Fibroblast of peridontal ligament (primary cell): ENCODE data around the gene MYOCOS.
"Not testable (repeated sequence)": the region's sequence is repeated elsewhere in the genome, so short reads cannot be mapped to it uniquely, and the experiment has no call there.

Experiments
- DNase-seq: peaks from one replicate; pipeline ENCODE4 v3.0.0-alpha.2; 2010; ENCODE audit errors: extremely low read depth

The MYOCOS gene

DNA sequence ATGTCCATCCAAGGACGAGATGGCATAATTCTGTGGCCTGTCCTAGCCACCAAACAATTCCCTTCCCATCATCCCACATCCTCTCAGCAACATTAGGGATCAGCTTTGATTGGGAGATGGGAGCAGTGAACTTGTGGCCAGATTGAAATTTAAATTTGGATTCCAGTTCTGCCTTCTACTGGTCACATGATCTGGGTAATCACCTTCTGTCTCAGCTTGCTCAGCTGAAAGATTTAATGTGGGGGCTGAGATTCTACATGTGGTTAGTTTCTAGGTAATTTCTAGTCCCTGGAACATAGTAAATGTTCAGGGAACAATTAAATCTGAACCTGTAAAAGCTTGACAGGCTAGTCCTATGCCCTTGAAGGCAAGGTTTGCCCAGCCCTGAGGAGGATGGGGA lies 3.2 kb downstream of the MYOCOS start:
- DNase-seq: no peak

DNA sequence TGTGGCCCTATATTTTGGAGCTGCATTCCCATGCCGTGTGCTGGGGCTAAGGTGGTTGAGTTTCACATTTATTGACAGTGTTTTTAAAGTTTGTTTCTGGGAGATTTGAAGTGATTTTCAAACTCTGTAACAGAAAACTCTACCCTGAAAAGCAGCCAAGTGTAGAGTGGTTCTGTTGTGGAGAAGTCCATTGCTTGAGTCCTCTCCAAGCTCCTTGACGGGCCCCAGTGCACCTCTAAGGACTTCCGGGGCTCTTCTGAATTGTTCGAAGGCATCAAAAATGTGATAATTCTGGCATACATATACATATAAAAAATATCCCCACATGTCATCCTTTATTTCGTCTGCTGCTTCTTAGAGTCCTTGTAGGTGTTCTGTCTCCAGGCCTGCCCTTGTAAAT lies 5.0 kb downstream of the MYOCOS start:
- no peak for DNase-seq

DNA sequence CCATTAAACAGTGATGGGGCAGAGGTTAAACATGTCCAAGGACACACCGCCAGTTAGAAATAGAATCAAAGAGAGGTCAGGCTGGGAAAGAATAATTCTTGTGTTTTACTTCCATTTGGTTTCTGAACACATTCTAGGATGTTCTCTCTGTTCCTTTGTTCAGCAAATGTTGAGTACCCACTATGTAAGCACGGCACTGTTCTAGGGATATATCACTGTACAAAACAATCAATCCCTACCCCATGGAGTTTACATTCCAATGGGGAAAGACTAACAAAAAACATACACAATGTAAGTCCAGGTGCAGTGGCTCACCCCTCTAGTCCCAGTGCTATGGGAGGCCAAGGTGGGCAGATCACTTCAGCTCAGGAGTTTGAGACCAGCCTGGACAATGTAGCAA lies 6.2 kb downstream of the MYOCOS start:
- DNase-seq: no peak

DNA sequence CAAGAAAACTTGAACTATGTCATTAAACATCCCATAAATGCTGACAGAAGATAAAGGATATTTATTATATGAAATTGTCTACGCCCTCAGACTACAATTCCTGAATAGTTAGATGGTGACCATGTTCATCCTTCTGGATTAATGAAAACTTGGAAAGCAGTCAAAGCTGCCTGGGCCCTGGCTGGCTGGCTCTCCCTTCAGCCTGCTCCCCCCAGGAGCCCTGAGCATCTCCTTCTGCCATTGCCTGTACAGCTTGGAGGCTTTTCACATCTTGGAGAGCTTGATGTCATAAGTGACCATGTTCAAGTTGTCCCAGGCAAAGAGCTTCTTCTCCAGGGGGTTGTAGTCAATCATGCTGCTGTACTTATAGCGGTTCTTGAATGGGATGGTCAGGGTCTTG lies 13.6 kb downstream of the MYOCOS start:
- DNase-seq: no peak

DNA sequence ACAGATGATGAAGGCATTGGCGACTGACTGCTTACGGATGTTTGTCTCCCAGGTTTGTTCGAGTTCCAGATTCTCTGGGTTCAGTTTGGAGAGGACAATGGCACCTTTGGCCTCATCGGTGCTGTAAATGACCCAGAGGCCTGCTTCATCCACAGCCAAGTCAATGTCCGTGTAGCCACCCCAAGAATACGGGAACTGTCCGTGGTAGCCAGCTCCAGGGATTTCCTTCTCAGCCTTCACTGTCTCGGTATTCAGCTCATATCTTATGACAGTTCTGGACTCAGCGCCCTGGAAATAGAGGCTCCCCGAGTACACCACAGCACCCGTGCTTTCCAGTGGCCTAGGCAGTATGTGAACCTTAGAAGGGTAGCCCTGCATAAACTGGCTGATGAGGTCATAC lies 14.1 kb downstream of the MYOCOS start:
- no peak for DNase-seq

DNA sequence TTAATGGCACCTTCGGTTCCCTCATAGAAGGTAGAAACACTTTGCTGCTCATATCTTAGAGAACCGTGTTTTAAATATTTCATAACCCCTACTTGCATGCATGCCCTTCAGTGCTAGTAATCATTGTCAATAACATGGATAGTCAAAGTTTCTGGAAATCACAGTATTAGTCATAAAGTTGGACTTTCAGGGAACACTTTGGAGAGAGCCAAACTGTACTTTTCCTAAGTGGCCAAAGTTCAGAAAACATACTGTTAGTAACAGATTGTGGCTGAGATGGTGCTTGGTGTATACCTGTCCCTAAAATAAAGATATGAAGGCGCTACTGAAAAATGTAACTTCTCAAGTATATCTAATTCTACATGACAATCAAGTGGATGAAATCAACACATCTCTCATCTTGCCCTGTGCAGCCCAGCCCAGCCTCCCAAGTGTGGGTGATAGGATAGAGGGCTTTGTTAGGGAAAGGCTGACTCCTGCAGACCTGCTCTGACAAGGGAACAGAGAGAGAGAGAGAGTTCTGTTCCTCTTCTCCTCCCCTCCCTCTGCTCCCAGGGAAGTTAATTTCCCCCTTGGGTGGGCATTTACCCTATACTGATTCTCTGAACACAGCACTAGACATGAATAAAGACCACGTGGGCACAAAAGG lies 16.0 kb downstream of the MYOCOS start:
- DNase-seq: no peak

DNA sequence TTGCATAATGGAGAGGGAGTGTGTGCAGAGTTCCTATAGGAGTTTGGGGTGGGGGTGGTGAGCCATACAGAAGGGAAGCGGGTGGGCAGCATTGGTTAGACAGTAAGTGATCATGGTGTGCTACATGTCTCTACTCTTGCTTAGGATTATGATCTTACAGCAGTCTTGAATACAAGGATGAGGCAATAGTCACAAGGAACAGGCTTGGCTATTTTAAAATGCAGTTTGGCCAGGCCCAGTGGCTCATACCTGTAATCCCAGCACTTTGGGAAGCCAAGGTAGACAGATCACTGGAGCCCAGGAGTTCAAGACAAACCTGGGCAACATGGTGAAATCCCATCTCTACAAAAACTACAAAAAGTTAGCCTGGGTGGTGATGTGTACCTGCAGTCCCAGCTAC lies 18.2 kb downstream of the MYOCOS start:
- DNase-seq: no peak

DNA sequence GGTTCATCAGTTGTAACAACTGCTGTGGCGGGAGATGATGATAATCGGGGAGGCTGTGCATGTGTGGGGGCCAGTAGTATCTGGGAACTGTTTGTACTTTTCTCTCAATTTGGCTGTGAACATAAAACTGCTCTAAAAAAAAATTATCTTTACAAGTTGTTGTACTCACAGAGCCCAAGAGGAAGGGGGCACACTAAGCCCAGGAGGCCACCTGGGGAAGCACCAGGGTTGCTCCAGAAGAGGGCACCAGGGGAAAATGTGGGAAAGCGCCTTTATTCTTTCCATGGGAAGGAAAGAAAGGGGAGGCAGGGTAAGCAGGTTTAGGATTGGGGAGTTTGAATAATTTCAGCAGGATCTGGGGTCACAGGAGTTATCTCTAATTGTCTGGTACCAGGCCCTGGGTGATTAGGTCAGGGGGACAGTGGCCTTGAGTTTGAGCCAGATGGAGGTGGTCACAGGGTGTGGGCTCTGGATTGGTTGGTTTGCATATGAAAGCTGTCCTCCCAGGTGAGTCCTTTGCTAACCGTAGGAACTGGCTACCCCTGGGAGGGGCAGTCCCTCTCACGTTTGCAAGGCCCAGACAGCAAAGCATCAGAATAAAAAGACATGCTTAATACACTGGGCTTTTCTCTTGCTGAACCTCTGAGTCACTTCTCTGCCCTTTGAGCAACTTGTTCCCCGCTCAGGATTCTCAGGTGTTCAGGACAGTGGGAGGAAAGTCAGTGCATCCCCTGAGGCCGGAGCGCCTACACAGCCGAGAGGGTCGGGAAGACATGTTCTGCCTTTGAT lies 19.2 kb downstream of the MYOCOS start:
- no peak for DNase-seq

DNA sequence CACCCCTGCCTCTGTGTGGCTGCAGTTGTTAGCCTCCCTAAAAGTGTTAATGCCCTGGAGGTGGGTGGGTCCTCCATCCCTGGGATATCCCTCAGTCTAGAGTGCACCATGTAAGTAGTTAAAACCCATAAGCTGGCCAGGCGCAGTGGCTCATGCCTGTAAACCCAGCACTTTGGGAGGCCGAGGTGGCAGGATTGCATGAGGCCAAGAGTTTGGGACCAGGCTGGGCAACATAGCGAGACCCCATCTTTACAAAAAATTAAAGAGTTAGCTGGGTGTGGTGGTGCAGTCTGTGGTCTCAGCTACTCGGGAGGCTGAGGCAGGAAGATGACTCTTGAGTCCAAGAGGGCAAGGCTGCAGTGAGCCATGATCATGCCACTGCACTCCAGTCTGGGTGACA lies 20.2 kb downstream of the MYOCOS start:
- no peak for DNase-seq

DNA sequence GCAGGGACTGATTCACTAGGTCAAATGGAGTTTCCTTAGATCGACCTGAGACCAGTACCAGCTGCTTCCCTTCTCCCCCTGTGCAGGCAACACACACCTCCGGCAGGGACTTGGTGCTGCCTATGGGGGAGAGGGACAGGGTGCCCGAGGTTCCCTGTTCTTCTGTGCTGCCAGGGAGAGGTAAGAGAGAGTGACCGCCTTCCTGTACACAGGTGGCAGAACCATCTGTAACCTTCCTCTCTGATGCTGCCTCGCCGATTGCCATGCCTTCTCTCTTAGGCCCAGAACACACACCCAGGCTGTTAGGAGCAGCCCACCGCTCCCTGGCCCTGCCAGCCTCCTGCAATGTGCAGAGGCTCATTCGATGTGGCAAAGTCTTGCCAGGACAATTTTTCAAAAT lies 21.1 kb downstream of the MYOCOS start:
- no peak for DNase-seq

DNA sequence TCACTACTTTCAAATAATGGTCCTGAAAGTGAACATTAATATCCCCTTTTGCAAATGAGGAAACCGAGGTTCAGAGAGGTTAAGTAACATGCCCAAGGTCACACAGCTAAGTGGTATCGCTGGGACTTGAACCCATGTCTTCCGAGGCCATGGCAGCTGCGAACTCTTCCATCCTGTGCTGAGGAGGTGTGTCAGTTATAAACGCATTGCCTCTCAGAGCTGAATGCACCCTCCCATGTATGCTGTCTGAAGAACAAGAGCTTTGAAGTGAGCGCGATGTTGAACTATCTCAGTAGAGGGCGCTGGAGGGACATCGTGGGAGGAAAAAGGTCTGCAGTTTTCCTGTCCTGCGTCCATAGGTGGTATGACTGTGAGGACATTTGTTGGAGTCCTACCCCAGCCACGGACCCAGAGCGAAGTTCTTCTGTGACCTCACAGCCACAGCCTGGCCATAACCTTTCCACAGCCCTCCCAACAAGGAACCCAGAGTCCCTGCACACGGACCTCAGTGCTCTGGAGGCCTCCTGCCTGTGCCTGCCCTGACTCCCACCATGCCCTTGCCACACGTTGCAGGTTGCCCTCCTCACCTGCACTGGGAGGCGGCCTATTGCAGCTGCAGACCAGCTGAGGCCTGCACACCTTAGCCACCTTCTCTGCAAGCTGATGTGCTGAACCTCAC lies 22.9 kb downstream of the MYOCOS start:
- peak; percentile 86 for DNase-seq

DNA sequence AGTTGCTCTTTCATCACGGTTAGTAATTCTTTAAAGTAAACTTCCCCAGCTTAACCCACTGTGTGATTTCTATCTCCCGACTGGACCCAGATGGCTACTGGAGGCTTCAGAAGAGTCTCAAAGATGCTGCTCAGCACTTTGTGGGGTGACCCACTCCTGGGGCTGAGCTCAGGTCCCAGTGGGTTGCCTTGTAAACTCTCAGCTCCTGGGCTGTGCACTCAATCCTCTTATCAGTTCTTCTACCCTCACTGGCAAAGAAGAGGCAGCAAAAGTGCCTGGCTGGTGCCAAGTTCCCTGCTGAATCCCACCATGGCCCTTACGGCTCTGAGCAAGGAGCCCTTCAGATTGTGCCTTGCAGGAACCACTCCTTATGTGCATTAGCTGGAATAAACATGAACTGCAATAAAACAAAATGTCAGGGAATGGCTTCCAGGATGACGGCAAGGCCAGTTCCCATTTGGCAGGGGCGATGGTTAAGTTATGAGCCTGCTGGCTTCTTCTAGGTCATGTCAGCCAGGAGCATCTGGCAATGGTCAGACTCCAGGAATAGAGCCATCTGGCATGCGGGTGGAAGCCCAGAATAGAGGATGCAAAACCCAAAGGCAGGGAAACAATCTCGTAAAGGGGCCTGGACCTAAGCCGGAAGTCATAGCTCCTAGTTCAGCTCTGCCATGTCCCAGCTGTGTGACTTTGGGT lies 23.7 kb downstream of the MYOCOS start:
- peak; percentile 84 for DNase-seq

DNA sequence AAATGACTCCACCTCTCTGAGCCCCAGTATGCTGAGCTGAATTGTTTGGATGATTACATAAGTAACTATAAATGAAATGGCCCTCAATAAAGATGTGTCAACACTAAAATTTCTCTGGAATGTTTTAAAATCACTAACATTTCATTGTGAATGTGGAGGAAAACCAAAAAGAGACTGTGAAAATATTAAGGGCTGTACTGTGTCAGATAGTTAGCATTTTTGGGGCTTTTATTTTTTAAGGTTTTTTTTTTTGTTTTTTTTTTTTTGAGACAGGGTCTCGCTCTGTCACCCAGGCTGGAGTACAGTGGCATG lies 24.2 kb downstream of the MYOCOS start:
- no peak for DNase-seq

DNA sequence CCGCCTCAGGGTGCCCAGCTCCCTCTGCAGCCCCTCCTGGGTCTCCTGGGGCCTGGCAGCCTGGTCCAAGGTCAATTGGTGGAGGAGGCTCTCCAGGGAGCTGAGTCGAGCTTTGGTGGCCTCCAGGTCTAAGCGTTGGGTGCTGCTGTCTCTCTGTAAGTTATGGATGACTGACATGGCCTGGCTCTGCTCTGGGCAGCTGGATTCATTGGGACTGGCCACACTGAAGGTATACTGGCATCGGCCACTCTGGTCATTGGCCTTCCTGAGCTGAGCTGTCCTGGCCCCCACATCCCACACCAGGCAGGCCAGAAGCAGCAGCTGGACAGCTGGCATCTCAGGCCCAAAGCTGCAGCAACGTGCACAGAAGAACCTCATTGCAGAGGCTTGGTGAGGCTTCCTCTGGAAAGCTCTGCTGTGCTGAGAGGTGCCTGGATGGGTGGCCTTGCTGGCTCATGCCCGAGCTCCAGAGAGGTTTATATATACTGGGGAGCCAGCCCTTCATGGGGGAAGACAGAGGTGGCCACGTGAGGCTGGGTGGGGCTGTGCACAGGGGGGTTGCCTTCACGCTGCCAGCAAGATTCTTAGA lies 30.3 kb downstream of the MYOCOS start, which contains the start of gene MYOC:
Gene MYOC (minus strand): TSS at position 455 of the 589 bp plus-strand sequence. CDS start 77 bp downstream, at position 378.
- DNase-seq: no peak

DNA sequence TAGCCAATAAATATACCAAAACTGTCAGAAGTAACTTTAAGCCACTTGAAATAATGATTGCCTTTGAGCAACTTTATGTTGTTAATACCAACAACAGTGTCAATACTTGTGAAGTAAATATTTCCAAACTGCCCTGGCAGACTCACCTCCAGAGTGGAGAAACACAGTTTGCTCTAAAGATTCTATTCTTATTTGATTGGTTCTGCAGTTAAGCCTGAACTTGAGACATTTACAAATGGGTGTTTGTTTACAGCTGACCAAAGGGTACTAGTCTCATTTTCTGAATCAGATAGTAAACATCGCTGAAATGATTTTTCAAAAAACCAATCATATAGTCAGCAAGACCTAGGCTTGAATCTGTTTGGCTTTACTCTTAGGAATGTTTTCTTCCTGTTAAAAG lies 31.8 kb downstream of the MYOCOS start:
- DNase-seq: peak; percentile 17

DNA sequence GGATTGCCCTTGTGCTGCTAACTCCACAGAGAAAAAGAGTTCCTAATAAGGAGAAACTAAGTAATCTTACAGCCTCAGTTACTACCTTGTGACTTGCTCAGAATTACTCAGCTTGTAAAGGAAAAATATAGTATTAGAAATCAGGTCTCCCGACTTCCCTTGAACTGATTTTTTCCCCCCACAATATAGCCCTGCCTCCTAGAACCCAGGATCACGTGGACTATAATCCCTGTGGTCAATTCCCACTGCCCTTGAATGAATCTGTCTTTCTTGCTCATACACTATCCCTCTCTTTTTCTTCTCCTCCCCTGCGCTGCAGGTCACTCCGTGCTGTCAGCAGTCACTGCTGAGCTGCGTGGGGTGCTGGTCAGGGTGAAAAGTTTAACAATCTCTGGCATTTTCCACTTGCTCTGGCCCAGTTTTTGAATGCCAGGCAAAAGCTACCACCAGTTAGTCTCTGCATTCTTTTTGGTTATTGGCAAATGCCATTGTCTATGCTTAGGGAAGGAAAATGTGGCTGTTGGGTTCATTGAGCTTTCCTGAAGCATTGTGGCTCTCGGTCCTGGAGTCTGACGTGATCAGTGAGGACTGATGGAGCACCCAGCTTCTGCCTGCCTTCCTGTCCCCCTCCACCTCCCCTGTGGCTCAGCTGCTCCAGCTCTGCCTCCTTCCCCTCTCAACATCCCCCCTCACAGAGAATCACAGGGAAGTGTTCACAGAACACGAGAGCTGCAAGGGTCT lies 32.3 kb downstream of the MYOCOS start:
- DNase-seq: peak; percentile 43

DNA sequence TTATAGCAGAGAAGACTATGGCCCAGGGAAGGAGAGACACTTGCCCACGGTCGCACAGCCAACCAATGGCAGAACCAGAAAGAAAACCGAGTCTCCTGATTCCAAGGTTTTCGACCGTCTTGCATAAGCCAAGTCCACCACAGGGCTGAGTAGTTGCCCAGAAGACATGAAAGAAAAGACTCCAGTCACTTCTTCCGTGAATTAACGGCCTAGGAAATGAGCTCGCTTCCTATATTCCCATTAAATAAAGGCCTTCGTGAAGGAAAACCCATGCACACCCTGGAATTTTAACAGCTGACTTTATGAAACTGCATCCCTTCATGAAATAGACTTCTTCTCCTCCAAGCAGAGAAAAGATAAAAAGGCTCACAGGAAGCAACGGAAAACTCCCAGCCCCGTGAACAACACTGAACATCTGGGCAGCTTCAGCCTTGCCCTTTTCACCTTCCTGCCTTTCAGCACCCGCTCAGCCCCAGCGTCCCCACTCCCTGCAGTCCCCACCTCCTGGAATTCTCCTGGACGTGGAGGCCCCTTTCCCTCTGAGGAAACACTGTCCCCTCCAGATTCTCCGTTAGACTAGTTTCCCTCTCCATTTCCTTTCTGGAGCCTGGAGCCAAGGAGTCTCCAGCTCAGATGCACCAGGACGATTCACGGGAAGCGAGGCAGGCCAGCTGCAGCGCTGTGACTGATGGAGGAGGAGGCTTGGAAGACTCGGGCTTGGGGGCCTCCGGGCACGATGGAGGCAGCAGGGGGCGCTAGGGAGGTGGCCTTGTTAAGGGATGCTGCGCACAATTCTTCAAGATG lies 33.1 kb downstream of the MYOCOS start:
- DNase-seq: peak; percentile 34

DNA sequence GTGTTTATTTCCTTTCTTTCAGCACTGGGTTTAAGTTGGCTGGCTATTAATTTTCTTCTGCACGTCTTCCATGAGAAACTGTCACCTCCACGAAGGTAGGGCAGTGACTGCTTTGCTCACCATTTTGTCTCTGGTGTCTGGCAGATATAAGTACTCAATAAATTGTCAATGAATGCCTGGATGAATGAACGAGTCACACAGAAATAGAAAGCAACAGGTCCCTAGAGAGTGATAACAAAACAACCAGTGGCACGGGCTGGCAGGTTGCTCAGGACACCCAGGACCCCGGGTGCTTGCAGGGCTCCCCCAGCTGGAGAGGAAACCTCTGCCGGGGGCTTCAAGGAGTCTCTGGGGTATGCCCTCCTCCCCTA lies 33.7 kb downstream of the MYOCOS start:
- DNase-seq: no peak

DNA sequence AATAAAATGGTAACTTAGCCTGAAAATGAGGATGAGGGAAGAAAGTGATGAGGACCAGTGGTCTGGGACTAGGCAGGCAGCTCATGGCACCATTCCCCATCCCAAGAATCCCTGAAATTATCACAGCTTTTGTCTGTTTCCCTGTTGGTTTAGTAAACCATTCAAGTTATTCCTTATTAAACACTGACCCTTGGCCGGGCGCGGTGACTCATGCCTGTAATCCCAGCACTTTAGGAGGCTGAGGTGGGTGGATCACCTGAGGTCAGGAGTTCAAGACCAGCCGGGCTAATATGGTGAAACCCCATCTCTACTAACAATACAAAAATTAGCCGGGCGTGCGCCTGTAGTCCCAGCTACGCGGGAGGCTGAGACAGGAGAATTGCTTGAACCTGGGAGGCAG lies 34.2 kb downstream of the MYOCOS start:
- DNase-seq: not testable (repeated sequence)

DNA sequence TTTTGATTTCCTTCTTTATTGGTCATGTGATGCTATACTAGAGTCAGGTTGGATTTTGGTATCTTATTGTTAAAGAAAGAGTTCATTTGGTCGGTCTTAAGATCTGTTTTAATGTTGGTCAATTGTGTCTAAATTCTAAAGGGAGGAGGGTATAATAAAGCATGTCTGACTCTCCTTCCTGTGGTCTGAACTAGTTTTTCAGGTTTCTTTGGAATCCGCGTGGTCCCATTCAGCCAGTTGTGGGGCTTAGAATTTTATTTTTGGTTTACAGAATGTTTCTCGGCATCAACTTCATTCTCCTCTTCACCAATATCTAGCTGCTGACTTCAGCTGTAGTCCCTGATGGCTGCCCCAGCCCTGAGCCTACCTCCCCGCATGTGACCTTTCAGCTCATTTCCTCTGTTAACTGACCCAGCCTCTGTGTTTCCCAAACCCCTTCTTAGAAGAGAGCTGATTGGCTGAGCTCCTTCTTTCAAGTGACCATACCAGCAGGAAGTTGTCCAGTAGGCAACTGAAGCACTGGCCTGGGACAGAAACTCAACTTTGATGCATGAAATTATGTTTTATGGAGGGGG lies 39.1 kb downstream of the MYOCOS start:
- no peak for DNase-seq
